HFFc6 (cell line): ENCODE data around the gene EFCAB8. TPM values are rescaled to one million over a fixed set of nuclear protein-coding genes. Genes with fewer than 3 reads are reported as not detected.

Source experiments
- DNase-seq: peaks from one replicate; pipeline ENCODE4 v3.0.0-alpha.2; 2018
- H3K27ac Mint-ChIP-seq: 2 replicates; pipeline ENCODE4 v1.8.0; 2020; ENCODE audit warnings: mild to moderate bottlenecking, mixed read lengths
- H3K27me3 Mint-ChIP-seq: 2 replicates; pipeline ENCODE4 v1.8.0; 2021; ENCODE audit warnings: mild to moderate bottlenecking, moderate library complexity, mixed read lengths; ENCODE audit not compliant: insufficient read depth
- H3K36me3 Mint-ChIP-seq: 2 replicates; pipeline ENCODE4 v1.8.0; 2021; ENCODE audit warnings: low read depth, mixed read lengths
- H3K4me1 Mint-ChIP-seq: 2 replicates; pipeline ENCODE4 v1.8.0; 2020; ENCODE audit warnings: low read depth, mixed read lengths
- H3K4me3 Mint-ChIP-seq: 2 replicates; pipeline ENCODE4 v1.8.0; 2020; ENCODE audit warnings: mild to moderate bottlenecking, moderate library complexity, mixed read lengths
- H3K9me3 Mint-ChIP-seq: 2 replicates; pipeline ENCODE4 v1.8.0; 2020; ENCODE audit warnings: mild to moderate bottlenecking, mixed read lengths
- CTCF ChIP-seq: fragments of 200-600 bp; sonication (generic); IDR thresholded peaks from 2 replicates; pipeline ENCODE4 v1.5.0; 2021; ENCODE audit warnings: antibody characterized with exemption, mild to moderate bottlenecking
- total RNA-seq, 6 experiments: library from RNA; stranded (reverse); fragmentation: NEBNext Ultra II Directional; extraction: Animal tissue kit (Norgen Biotek cat#: 25700); gene quantifications; 2 replicates in 1 of 6; 3 replicates in 5 of 6; pipeline ENCODE4 v1.2.3, GENCODE V29; 2021

EFCAB8 gene
- total RNA-seq, 6 experiments from 2014 or later: not detected

DNA sequence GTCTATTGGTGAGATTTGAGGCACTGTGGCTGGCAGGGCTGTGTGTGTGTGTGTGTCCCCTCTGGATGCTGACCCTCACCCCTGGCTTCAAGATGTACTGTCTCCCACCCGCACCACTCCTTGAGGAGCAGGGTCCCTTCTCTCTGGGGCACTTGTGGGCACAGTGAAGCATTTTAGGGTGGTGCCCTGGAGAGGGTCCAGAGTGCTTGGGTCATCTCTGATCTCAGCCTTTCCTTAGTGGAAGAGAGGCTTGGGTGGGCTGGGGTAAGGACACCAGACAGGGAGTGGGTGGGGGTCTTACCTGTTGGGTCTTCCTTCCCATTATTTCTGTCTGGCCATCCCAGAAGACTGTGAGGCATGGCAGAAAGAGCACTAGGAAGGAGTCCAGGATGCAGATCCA, 66.1 kb downstream of the EFCAB8 start:
- TF ChIP-seq CTCF: no peak
- Mint-ChIP-seq H3K4me1 (no peaks in the 10 kb centered on the region), H3K27me3 (peaks cover 32% of the 10 kb centered on the region), H3K9me3 (no peaks in the 10 kb centered on the region), H3K4me3 (no peak overlapping the region), H3K36me3 (no peaks in the 10 kb centered on the region), H3K27ac (no peak overlapping the region)
- DNase-seq: no peak

DNA sequence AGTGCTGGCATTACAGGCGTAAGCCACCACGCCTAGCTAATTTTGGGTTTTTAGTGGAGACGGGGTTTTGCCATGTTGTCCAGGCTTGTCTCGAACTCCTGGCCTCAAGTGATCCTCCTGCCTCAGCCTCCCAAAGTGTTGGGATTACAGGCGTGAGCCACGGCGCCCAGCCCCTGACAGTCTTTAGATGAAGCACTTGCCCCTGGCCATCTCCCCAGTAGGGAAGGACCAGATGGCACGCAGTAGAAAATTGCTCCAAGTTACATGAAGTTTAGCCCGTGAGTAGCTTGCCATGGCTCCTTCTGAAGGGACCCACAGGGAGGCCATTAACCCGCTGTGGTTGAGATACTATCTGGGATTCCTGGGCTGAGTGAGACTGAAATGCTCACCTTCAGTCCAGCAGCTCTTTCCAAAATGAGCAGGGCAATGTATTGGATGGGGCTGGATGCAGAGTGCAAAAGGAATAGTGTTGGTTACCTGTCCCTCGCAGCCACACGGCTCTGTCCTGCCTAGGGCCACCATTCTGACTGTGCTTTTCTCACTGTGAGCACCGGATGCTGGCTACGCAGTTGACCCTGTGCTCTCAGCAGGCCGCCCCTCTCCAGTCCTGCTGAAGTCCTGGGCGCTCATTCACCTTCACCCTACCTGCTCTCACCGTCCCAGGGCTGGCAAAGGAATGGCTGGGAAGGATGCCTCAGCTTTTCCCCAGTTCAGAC, 66.9 kb downstream of the EFCAB8 start:
- H3K36me3 Mint-ChIP-seq: no peaks in the 10 kb centered on the region
- DNase-seq: no peak
- H3K9me3 Mint-ChIP-seq: no peaks in the 10 kb centered on the region
- no peak overlapping the region for H3K4me3 Mint-ChIP-seq
- TF ChIP-seq CTCF: no peak
- peaks cover 32% of the 10 kb centered on the region for H3K27me3 Mint-ChIP-seq
- no peaks in the 10 kb centered on the region for H3K4me1 Mint-ChIP-seq
- no peak overlapping the region for H3K27ac Mint-ChIP-seq

DNA sequence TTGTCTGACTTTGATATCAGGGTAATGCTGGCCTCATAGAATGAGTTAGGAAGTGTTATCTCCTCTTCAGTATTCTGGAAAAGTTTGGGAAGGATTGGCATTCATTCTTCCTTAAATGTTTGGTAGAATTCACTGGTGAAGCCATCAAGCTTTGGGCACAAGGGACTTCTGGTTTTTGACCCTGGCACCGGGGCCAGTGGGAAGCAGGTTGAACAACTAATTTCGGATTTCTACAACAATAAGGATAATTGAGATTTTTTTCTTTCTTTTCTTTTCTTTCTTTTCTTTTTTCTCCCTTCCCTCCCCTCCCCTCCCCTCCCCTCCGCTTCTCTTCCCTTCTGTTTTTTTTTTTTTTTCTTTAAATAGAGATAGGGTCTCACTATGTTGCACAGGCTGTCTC, 70.4 kb downstream of the EFCAB8 start:
- no peak for DNase-seq
- Mint-ChIP-seq H3K27me3 (peaks cover 36% of the 10 kb centered on the region), H3K27ac (no peak overlapping the region), H3K4me3 (no peak overlapping the region), H3K4me1 (no peaks in the 10 kb centered on the region), H3K9me3 (no peaks in the 10 kb centered on the region), H3K36me3 (no peaks in the 10 kb centered on the region)
- no peak for TF ChIP-seq CTCF

GRCh38 chr20:32930181-32930580, 71.5 kb downstream of the EFCAB8 start:
- DNase-seq: no peak
- Mint-ChIP-seq H3K4me3 (no peak overlapping the region), H3K27me3 (peaks cover 38% of the 10 kb centered on the region), H3K9me3 (no peaks in the 10 kb centered on the region), H3K4me1 (no peaks in the 10 kb centered on the region), H3K36me3 (no peaks in the 10 kb centered on the region), H3K27ac (no peak overlapping the region)
- TF ChIP-seq CTCF: no peak

GRCh38 chr20:32930701-32931100, 72.0 kb downstream of the EFCAB8 start:
- Mint-ChIP-seq H3K4me3 (no peak overlapping the region), H3K27ac (no peak overlapping the region), H3K9me3 (no peaks in the 10 kb centered on the region), H3K4me1 (no peaks in the 10 kb centered on the region), H3K36me3 (no peaks in the 10 kb centered on the region), H3K27me3 (peaks cover 36% of the 10 kb centered on the region)
- no peak for DNase-seq
- TF ChIP-seq CTCF: no peak

DNA sequence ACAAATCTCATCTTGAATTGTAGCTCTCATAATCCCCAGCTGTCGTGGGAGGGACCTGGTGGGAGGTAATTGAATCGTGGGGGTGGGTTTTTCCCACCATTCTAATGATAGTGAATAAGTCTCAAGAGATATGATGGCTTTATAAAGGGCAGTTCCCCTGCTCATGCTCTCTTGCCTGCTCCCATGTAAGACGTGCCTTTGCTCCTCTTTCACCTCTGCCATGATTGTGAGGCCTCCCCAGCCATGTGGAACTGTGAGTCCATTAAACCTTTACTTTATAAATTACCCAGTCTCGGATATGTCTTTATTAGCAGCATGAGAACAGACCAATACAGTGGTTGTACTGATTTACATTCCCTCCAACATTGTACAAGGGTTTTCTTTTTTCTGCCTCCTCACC, 75.9 kb downstream of the EFCAB8 start:
- DNase-seq: no peak
- no peak for TF ChIP-seq CTCF
- no peaks in the 10 kb centered on the region for H3K36me3 Mint-ChIP-seq
- H3K9me3 Mint-ChIP-seq: no peaks in the 10 kb centered on the region
- no peaks in the 10 kb centered on the region for H3K4me1 Mint-ChIP-seq
- H3K27me3 Mint-ChIP-seq: peaks cover 25% of the 10 kb centered on the region
- no peak overlapping the region for H3K4me3 Mint-ChIP-seq
- no peak overlapping the region for H3K27ac Mint-ChIP-seq
